ENCODE results near the gene NUP58.

GRCh38 chr13:25375727-25376358 is 74.4 kb downstream of the NUP58 start:
- TF ChIP-seq CTCF (IDR thresholded peaks at IDR 0.05; ENCODE audit: low read length) (peak; percentile 58), EZH2 (IDR thresholded peaks at IDR 0.05; ENCODE audit: borderline replicate concordance, low read length) (no peak)

Data from OCI-LY1 (cell line).